CD4-positive, alpha-beta memory T cell (primary cell): ENCODE results near the gene SPATA32. TPM values are rescaled to one million over a fixed set of nuclear protein-coding genes. Genes with fewer than 3 reads are reported as not detected.

Experiments used
- CTCF ChIA-PET: fragments of 350-600 bp; sonication (Branson Sonifier 250); formaldehyde crosslinking; loops from one replicate; lab custom pipeline; 2021; ENCODE audit warnings: inconsistent platforms; ENCODE audit not compliant: partially characterized antibody; lab: Charles Lee
- POLR2A ChIA-PET: fragments of 350-600 bp; sonication (Branson Sonifier 250); formaldehyde crosslinking; loops from one replicate; lab custom pipeline; 2021; ENCODE audit not compliant: partially characterized antibody; lab: Charles Lee
- DNase-seq, 5 donors: peaks; one replicate each; pipeline versions ENCODE4 v3.0.0 to v3.0.0-alpha.2; 2020 to 2022; ENCODE audit warnings: mixed read lengths in 1 of 5
- H3K27ac ChIP-seq: one replicate; pipeline ENCODE4 v1.7.0; 2013; ENCODE audit warnings: low read depth, low read length
- H3K27me3 ChIP-seq: 2 replicates; pipeline ENCODE4 v1.7.0; 2013; ENCODE audit warnings: mild to moderate bottlenecking, low read length, moderate library complexity; ENCODE audit not compliant: insufficient read depth
- H3K36me3 ChIP-seq: 2 replicates; pipeline ENCODE4 v1.7.0; 2013; ENCODE audit warnings: mild to moderate bottlenecking, low read length, moderate library complexity; ENCODE audit not compliant: insufficient read depth
- H3K4me1 ChIP-seq: 2 replicates; pipeline ENCODE4 v1.7.0; 2013; ENCODE audit warnings: mild to moderate bottlenecking, low read length, moderate library complexity; ENCODE audit not compliant: insufficient read depth
- H3K4me3 ChIP-seq, 2 donors: one replicate each; pipeline ENCODE4 v1.7.0; 2013; ENCODE audit warnings: low read length in 2 of 2, mild to moderate bottlenecking in 1 of 2
- H3K9me3 ChIP-seq, 2 donors: one replicate each; pipeline ENCODE4 v1.7.0; 2013; ENCODE audit warnings: low read length in 2 of 2, control low read depth in 1 of 2; ENCODE audit not compliant: control insufficient read depth in 1 of 2
- H3K27ac Mint-ChIP-seq, 7 donors: one replicate each; pipeline ENCODE4 v1.8.0; 2020 to 2021; ENCODE audit warnings: mixed read lengths in 7 of 7, mild to moderate bottlenecking in 6 of 7, inconsistent platforms in 3 of 7, moderate library complexity in 3 of 7
- H3K27me3 Mint-ChIP-seq, 2 donors: one replicate each; pipeline ENCODE4 v1.8.0; 2020 to 2021; ENCODE audit warnings: mixed read lengths in 2 of 2
- H3K36me3 Mint-ChIP-seq, 2 donors: one replicate each; pipeline ENCODE4 v1.8.0; 2020 to 2021; ENCODE audit warnings: mixed read lengths in 2 of 2, inconsistent platforms in 1 of 2, mild to moderate bottlenecking in 1 of 2
- H3K4me1 Mint-ChIP-seq, 4 donors: one replicate each; pipeline ENCODE4 v1.8.0; 2020 to 2021; ENCODE audit warnings: mixed read lengths in 4 of 4, mild to moderate bottlenecking in 1 of 4
- H3K4me3 Mint-ChIP-seq, 8 donors: one replicate each; pipeline ENCODE4 v1.8.0; 2020 to 2021; ENCODE audit warnings: mixed read lengths in 8 of 8, mild to moderate bottlenecking in 7 of 8, moderate library complexity in 6 of 8, inconsistent platforms in 3 of 8
- H3K9me3 Mint-ChIP-seq, 8 donors: one replicate each; pipeline ENCODE4 v1.8.0; 2020 to 2021; ENCODE audit warnings: mixed read lengths in 8 of 8, mild to moderate bottlenecking in 5 of 8, inconsistent platforms in 3 of 8, moderate library complexity in 1 of 8
- intact Hi-C: fragments of 100-400 bp; cut with micrococcal nuclease; formaldehyde crosslinking; loops from one replicate; pipeline ENCODE4 v1.15.1; 2023
- polyA plus RNA-seq, 2 donors: library from polyadenylated mRNA; unstranded; fragments of 300-500 nt; fragmentation: Illumina TruSeq; gene quantifications; one replicate each; pipeline ENCODE4 v1.2.3, GENCODE V29; 2021
- total RNA-seq, 2 experiments: library from RNA; stranded (reverse); gene quantifications; one replicate each; pipeline ENCODE4 v1.2.3, GENCODE V29; 2021

Gene SPATA32
- total and polyA plus RNA-seq, 4 experiments from 2014 or later, result 0.22 to 0.49 (median 0.33) TPM

GRCh38 chr17:45266372-45266926 is 4.6 kb upstream of the SPATA32 start:
- Histone ChIP-seq H3K4me3 (no peak overlapping the region), H3K27ac (no peak overlapping the region), H3K4me1 (peaks cover 16% of the 10 kb centered on the region), H3K36me3 (peaks cover 68% of the 10 kb centered on the region), H3K27me3 (no peaks in the 10 kb centered on the region), H3K9me3 (no peaks in the 10 kb centered on the region)
- DNase-seq, result no peak
- intact Hi-C loops, result no loop called here
- Mint-ChIP-seq H3K27me3 (no peaks in the 10 kb centered on the region), H3K27ac (peak overlapping the region in 1 of 7 donors; percentile 7), H3K4me3 (no peak overlapping the region), H3K36me3 (peaks cover 25 to 59% of the 10 kb centered on the region in 2 donors), H3K4me1 (peaks cover 4 to 18% (median 11%) of the 10 kb centered on the region in 4 donors), H3K9me3 (no peaks in the 10 kb centered on the region)
- CTCF ChIA-PET, result interaction anchor here (0.9 to 4.0 kb wide), 8 partner anchors 10 to 131 kb away, joined by 3 to 29 read pairs (median 4); partner anchors contain the start of gene ACBD4
- POLR2A ChIA-PET, result interaction anchor here (0.7 to 8.2 kb wide), 7 partner anchors 10 to 118 kb away, joined by 3 to 57 read pairs (median 3); partner anchors contain the start of gene HEXIM1

DNA sequence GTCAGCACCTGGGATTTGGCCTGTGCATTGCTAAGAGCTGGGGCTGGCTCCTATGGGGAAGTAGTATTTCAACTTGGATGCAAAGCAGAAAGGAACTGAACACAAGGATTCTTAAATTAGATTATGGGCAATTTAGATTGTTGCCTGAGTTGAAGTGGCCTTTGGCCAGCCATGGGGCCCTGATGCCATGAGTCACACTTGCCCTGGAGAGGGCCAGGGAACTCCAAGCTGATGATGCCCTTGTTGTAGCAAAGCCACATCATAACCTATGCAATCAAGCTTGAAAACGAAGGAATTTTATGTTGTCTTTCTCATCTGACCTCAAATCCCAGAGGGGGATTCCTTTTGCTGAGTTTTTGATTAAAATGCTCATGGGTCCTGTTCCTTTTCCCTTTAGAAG is 3.9 kb upstream of the SPATA32 start:
- ChIA-PET POLR2A (interaction anchor here (1.0 to 8.2 kb wide), 5 partner anchors 10 to 118 kb away, joined by 3 to 57 read pairs (median 3); partner anchors contain the start of gene HEXIM1), CTCF (interaction anchor here (1.3 to 4.0 kb wide), 7 partner anchors 11 to 130 kb away, joined by 3 to 29 read pairs (median 5); partner anchors contain the start of gene ACBD4)
- H3K9me3 ChIP-seq, result no peaks in the 10 kb centered on the region
- Mint-ChIP-seq H3K27me3 (no peaks in the 10 kb centered on the region), H3K4me3 (no peak overlapping the region), H3K4me1 (peaks cover 5 to 21% (median 14%) of the 10 kb centered on the region in 4 donors), H3K9me3 (no peaks in the 10 kb centered on the region), H3K27ac (peak overlapping the region in 3 of 7 donors; percentile 7 to 52 (median 48)), H3K36me3 (peaks cover 23 to 56% of the 10 kb centered on the region in 2 donors)
- no peak overlapping the region for H3K4me3 ChIP-seq
- intact Hi-C loops, result no loop called here
- DNase-seq, result no peak
- H3K27ac ChIP-seq, result no peak overlapping the region
- H3K27me3 ChIP-seq, result no peaks in the 10 kb centered on the region
- peaks cover 65% of the 10 kb centered on the region for H3K36me3 ChIP-seq
- H3K4me1 ChIP-seq, result peaks cover 20% of the 10 kb centered on the region

GRCh38 chr17:45264988-45265387 is 3.1 kb upstream of the SPATA32 start:
- Mint-ChIP-seq H3K27me3 (no peaks in the 10 kb centered on the region), H3K4me1 (peaks cover 7 to 30% (median 19%) of the 10 kb centered on the region in 4 donors), H3K36me3 (peaks cover 22 to 49% of the 10 kb centered on the region in 2 donors), H3K4me3 (no peak overlapping the region), H3K27ac (peak overlapping the region in 1 of 7 donors; percentile 53), H3K9me3 (no peaks in the 10 kb centered on the region)
- Histone ChIP-seq H3K27me3 (no peaks in the 10 kb centered on the region), H3K27ac (no peak overlapping the region), H3K36me3 (peaks cover 56% of the 10 kb centered on the region), H3K4me1 (peaks cover 20% of the 10 kb centered on the region), H3K9me3 (no peaks in the 10 kb centered on the region), H3K4me3 (no peak overlapping the region)
- intact Hi-C loops, result no loop called here
- POLR2A ChIA-PET, result interaction anchor here (1.7 to 8.2 kb wide), 2 partner anchors 18 to 44 kb away, joined by 5 to 57 read pairs; partner anchors contain the start of gene FMNL1
- no peak for DNase-seq
- CTCF ChIA-PET, result interaction anchor here (1.3 to 4.0 kb wide), 4 partner anchors 12 to 130 kb away, joined by 4 to 29 read pairs (median 6); partner anchors contain the start of gene ACBD4

- no peaks in the 10 kb centered on the region for H3K9me3 Mint-ChIP-seq
- Histone ChIP-seq H3K4me3 (no peak overlapping the region), H3K27ac (no peak overlapping the region), H3K4me1 (peaks cover 20% of the 10 kb centered on the region), H3K9me3 (no peaks in the 10 kb centered on the region), H3K36me3 (peaks cover 51% of the 10 kb centered on the region), H3K27me3 (no peaks in the 10 kb centered on the region)
- no peak overlapping the region for H3K4me3 Mint-ChIP-seq
- ChIA-PET POLR2A (interaction anchor here (1.7 to 8.2 kb wide), 3 partner anchors 17 to 43 kb away, joined by 5 to 57 read pairs (median 9); partner anchors contain the start of gene FMNL1), CTCF (interaction anchor here (2.3 to 4.0 kb wide), 2 partner anchors 12 to 18 kb away, joined by 6 to 29 read pairs; no protein-coding TSS in a partner anchor)
- peaks cover 9 to 30% (median 19%) of the 10 kb centered on the region in 4 donors for H3K4me1 Mint-ChIP-seq
- intact Hi-C loops, result no loop called here
- DNase-seq, result no peak
- H3K27me3 Mint-ChIP-seq, result no peaks in the 10 kb centered on the region
- H3K27ac Mint-ChIP-seq, result no peak overlapping the region
- peaks cover 22 to 44% of the 10 kb centered on the region in 2 donors for H3K36me3 Mint-ChIP-seq
Measured at GRCh38 chr17:45264430-45264829, 2.5 kb upstream of the SPATA32 start.

DNA sequence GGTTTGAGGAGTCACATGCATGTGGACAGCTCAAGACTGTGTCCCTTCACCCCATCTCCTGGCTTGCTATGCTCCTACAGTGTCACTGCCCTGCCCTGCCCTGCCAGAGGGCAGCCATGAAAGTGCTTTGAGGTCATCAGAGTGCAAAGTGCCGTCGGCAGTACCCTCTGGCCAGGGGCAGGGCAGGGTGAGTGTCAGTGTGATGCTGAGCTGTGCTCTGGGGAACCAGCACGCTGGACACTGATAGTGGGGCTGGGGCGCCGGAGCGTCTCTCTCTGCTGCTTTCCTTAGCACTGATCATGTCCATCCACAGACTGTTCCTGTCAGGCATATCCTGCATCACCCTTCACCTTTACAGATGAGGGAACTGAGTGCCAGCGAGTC is 1.6 kb upstream of the SPATA32 start:
- peaks cover 42% of the 10 kb centered on the region for H3K36me3 ChIP-seq
- CTCF ChIA-PET, result interaction anchor here (0.7 to 1.3 kb wide), 6 partner anchors 8 to 128 kb away, joined by 3 to 8 read pairs (median 4); partner anchors contain the start of gene ACBD4

GRCh38 chr17:45262516-45263476 is 902 bp upstream of the SPATA32 start:
- H3K27me3 ChIP-seq, result no peaks in the 10 kb centered on the region
- peak overlapping the region in 1 of 2 donors; percentile 48 for H3K4me3 ChIP-seq
- Mint-ChIP-seq H3K4me1 (peaks cover 12 to 33% (median 22%) of the 10 kb centered on the region in 4 donors), H3K27me3 (no peaks in the 10 kb centered on the region), H3K36me3 (peaks cover 9 to 30% of the 10 kb centered on the region in 2 donors), H3K4me3 (peak overlapping the region; percentile 76 to 88 (median 82)), H3K9me3 (no peaks in the 10 kb centered on the region), H3K27ac (peak overlapping the region; percentile 42 to 89 (median 77))
- ChIA-PET CTCF (interaction anchor here (0.7 to 1.3 kb wide), 7 partner anchors 9 to 127 kb away, joined by 3 to 8 read pairs (median 4); partner anchors contain the start of genes ACBD4 and MAP3K14), POLR2A (interaction anchor here (0.8 to 8.2 kb wide), 9 partner anchors 11 to 55 kb away, joined by 3 to 57 read pairs (median 3); partner anchors contain the start of gene MAP3K14)
- H3K9me3 ChIP-seq, result no peaks in the 10 kb centered on the region
- H3K4me1 ChIP-seq, result peaks cover 20% of the 10 kb centered on the region
- peaks cover 37% of the 10 kb centered on the region for H3K36me3 ChIP-seq
- intact Hi-C loops, result loop anchor here (1.0 kb wide), 1 partner anchor 15 kb away; no protein-coding TSS in a partner anchor
- no peak for DNase-seq
- H3K27ac ChIP-seq, result peak overlapping the region; percentile 55

More for the DNA sequence above, 1.6 kb upstream of the SPATA32 start:
- POLR2A ChIA-PET, result interaction anchor here (0.8 to 8.2 kb wide), 6 partner anchors 16 to 54 kb away, joined by 3 to 57 read pairs (median 6); partner anchors contain the start of gene MAP3K14
- peaks cover 20% of the 10 kb centered on the region for H3K4me1 ChIP-seq
- no peak overlapping the region for H3K4me3 ChIP-seq
- H3K27ac ChIP-seq, result no peak overlapping the region
- H3K9me3 ChIP-seq, result no peaks in the 10 kb centered on the region
- H3K4me3 Mint-ChIP-seq, result no peak overlapping the region
- H3K9me3 Mint-ChIP-seq, result no peaks in the 10 kb centered on the region
- no peak for DNase-seq
- H3K4me1 Mint-ChIP-seq, result peaks cover 12 to 32% (median 22%) of the 10 kb centered on the region in 4 donors
- H3K27me3 Mint-ChIP-seq, result no peaks in the 10 kb centered on the region
- intact Hi-C loops, result no loop called here
- peak overlapping the region in 2 of 7 donors; percentile 8 to 59 for H3K27ac Mint-ChIP-seq
- no peaks in the 10 kb centered on the region for H3K27me3 ChIP-seq
- H3K36me3 Mint-ChIP-seq, result peaks cover 15 to 35% of the 10 kb centered on the region in 2 donors
